Epithelial cell of umbilical artery (primary cell): ENCODE data around the gene MRM3. TPM values are rescaled to one million over a fixed set of nuclear protein-coding genes. Genes with fewer than 3 reads are reported as not detected.

Experiments used
- total RNA-seq: library from RNA; depleted of rRNA; stranded (reverse); fragments of >200 nt; gene quantifications from 2 replicates; pipeline ENCODE4 v1.2.3, GENCODE V29; 2014

MRM3 gene
- total RNA-seq: 35.4 and 37.5 TPM in 2 replicates

DNA sequence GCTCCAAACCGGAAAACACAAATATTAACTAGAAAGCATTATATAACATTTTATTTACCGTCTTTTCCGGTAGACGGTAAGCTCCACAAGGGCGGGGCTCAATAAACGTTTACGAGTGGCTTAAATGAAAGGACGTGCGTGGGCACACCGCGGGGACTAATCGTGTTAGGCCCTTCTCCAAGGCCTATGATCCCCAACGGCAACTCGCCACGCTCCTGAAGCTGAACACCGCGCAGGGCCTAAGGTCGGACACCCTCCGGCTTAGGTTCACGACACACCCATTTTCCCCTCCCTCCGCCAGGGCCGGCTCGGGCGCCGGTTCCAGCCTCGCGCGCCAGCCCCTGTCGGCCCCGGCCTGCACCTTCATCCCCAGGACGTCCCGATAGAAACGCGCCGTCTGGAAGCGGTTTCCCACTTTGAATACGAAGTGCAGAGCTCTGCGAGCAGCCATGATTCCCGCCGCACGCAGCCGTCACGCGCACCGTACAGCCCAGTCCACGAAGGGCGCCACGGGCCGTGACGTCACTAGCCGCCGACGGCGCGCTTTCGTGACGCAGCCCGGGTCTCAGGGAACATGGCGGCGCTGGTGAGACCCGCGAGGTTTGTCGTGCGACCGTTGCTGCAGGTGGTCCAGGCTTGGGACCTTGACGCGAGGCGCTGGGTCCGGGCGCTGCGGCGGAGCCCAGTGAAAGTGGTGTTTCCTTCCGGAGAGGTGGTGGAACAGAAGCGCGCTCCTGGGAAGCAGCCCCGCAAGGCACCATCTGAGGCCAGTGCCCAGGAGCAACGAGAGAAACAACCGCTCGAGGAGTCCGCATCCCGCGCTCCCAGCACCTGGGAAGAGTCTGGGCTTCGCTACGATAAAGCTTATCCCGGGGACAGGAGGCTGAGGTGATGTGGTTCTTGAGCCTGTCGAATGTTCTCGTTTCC lies at the start of gene MRM3, which contains the start of gene GLOD4:
Gene MRM3 (plus strand): TSS at position 549 of the 927 bp plus-strand sequence. CDS start 26 bp downstream, at position 575.
Gene GLOD4 (minus strand): TSS at position 476 of the 927 bp plus-strand sequence. CDS start 25 bp downstream, at position 451.

GRCh38 chr17:752002-752619 lies 30.0 kb upstream of the MRM3 start, which contains the start of gene GEMIN4:
TSS of gene GEMIN4 (minus strand) at chr17:752264. CDS start at chr17:752142, 122 bp downstream.

Other genes with a start within 250 kb of the MRM3 start
- gene VPS53, start 67.5 kb upstream of the MRM3 start, total RNA-seq: 15.3 and 24.5 TPM in 2 replicates
- 17.5 and 36.6 TPM in 2 replicates for gene TLCD3A, start 49.8 kb upstream of the MRM3 start, total RNA-seq
- gene GEMIN4, start 30.1 kb upstream of the MRM3 start, total RNA-seq: 16.6 and 20.5 TPM in 2 replicates
- 54.6 and 76.4 TPM in 2 replicates for gene GLOD4, start 73 bp upstream of the MRM3 start, total RNA-seq
- gene NXN, start 197.4 kb downstream of the MRM3 start, total RNA-seq: 25.7 and 38.6 TPM in 2 replicates
- gene TIMM22, start 214.8 kb downstream of the MRM3 start, total RNA-seq: 24.5 and 25.0 TPM in 2 replicates